Esophagus muscularis mucosa (tissue), 4 donors: ENCODE results near the gene TENM3.

Experiments used
- CTCF ChIP-seq, 3 experiments: fragments of 200-600 bp in 2 of 3; fragments of 450-650 bp in 1 of 3; sonication (generic) in 2 of 3; IDR thresholded peaks; one replicate each; pipeline ENCODE4 v1.5.1; 2017 to 2019; ENCODE audit warnings: antibody characterized with exemption in 3 of 3, mild to moderate bottlenecking in 2 of 3, moderate library complexity in 1 of 3
- EP300 ChIP-seq: sonication (generic); formaldehyde crosslinking; IDR thresholded peaks from one replicate; pipeline ENCODE4 v1.6.1; 2017; ENCODE audit warnings: antibody characterized with exemption
- POLR2A ChIP-seq: fragments of 450-650 bp; IDR thresholded peaks from one replicate; pipeline ENCODE4 v1.6.1; 2017; ENCODE audit warnings: antibody characterized with exemption, moderate library complexity, mild to moderate bottlenecking, low read depth
- POLR2AphosphoS5 ChIP-seq, 2 donors: sonication (generic); formaldehyde crosslinking; IDR thresholded peaks; one replicate each; pipeline ENCODE4 v1.6.1; 2017; ENCODE audit warnings: antibody characterized with exemption in 2 of 2

- TF ChIP-seq CTCF (IDR thresholded peaks at IDR 0.05) (peak; percentile 79 to 93 (median 84)), POLR2AphosphoS5 (IDR thresholded peaks at IDR 0.05) (peak in 1 of 2 donors; percentile 16), POLR2A (no peak), EP300 (no peak)
Observed at GRCh38 chr4:182806259-182807252, 563.4 kb downstream of the TENM3 start.
